Measurements from ENCODE around the gene ARFGAP1.

DNA sequence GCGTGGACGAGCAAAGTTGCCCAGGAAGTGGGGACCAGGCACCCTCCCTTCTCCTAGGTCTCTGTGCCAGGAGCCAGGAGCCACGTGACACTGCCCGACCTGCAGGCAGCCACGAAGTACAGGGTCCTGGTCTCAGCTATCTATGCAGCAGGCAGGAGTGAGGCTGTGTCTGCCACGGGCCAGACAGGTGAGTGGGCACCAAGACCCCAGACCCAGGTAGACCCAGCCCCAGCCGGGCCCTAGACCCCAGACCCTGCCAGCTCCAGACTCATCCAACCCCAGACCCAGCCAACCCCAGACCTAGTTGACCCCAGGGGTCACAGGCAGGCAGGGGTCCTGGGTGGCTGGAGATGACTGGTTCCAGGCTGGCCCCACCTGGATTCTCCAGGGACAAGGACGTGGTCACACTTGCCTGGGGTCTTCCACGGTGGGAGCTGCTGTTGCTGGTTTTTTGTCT is 41.4 kb downstream of the ARFGAP1 start:
- TF ChIP-seq YY1 (IDR thresholded peaks at IDR 0.05; ENCODE audit: insufficient read depth, insufficient read length) (no peak), ZNF274 (IDR thresholded peaks at IDR 0.05; ENCODE audit: low read depth, low read length) (no peak)

Data from NT2/D1 (cell line).